IMR-90 (cell line): ENCODE results near the gene ZNF346. TPM values are rescaled to one million over a fixed set of nuclear protein-coding genes. Genes with fewer than 3 reads are reported as not detected.

ENCODE experiments used
- ATAC-seq: fragments of 200-7000 bp; cut with Tn5 transposase; 2 replicates; pipeline ENCODE4 v1.9.1; 2020; ENCODE audit warnings: low read depth, mild to moderate bottlenecking, moderate library complexity
- BruUV-seq: library from RNA; stranded (reverse); fragments of 400-500 nt; replicated peaks from 2 replicates; lab custom pipeline; 2021; lab: Mats Ljungman, UMichigan
- CTCF ChIA-PET: fragments of 300-600 bp; formaldehyde crosslinking; extraction: SDS; loops from one replicate; lab custom pipeline; 2021; ENCODE audit warnings: antibody characterized with exemption; lab: Yijun Ruan, JAX
- POLR2A ChIA-PET: fragments of 300-600 bp; sonication (Branson Sonifier 250); formaldehyde crosslinking; loops from one replicate; lab custom pipeline; 2022; ENCODE audit warnings: antibody characterized with exemption; ENCODE audit not compliant: unreplicated experiment; lab: Charles Lee
- DNase-seq: peaks from one replicate; pipeline ENCODE4 v3.0.0; 2013
- H2AFZ ChIP-seq: replicated peaks from 2 replicates; pipeline ENCODE3; 2013; ENCODE audit warnings: low read length, mild to moderate bottlenecking; ENCODE audit not compliant: poor library complexity
- H2AK5ac ChIP-seq: 2 replicates; pipeline ENCODE4 v1.6.1; 2013; ENCODE audit warnings: low read depth, low read length, inconsistent platforms
- H2AK9ac ChIP-seq: replicated peaks from 2 replicates; pipeline ENCODE3; 2013; ENCODE audit warnings: mild to moderate bottlenecking, low read depth, low read length, moderate library complexity; ENCODE audit not compliant: poor library complexity
- H2BK120ac ChIP-seq: 2 replicates; pipeline ENCODE4 v1.6.1; 2013; ENCODE audit warnings: low read depth, low read length, inconsistent platforms
- H2BK15ac ChIP-seq: 3 replicates; pipeline ENCODE4 v1.6.1; 2013; ENCODE audit warnings: low read depth, low read length, inconsistent platforms
- H2BK20ac ChIP-seq: 2 replicates; pipeline ENCODE4 v1.6.1; 2013; ENCODE audit warnings: low read depth, mild to moderate bottlenecking, inconsistent platforms, low read length, moderate library complexity
- H2BK5ac ChIP-seq: 2 replicates; pipeline ENCODE4 v1.6.1; 2013; ENCODE audit warnings: mild to moderate bottlenecking, low read depth, low read length, inconsistent platforms; ENCODE audit not compliant: poor library complexity, severe bottlenecking
- H3K14ac ChIP-seq: replicated peaks from 2 replicates; pipeline ENCODE4 v1.6.1; 2013; ENCODE audit warnings: low read depth, low read length, inconsistent platforms
- H3K18ac ChIP-seq: 2 replicates; pipeline ENCODE4 v1.6.1; 2013; ENCODE audit warnings: low read depth, low read length, control low read depth
- H3K23ac ChIP-seq: 2 replicates; pipeline ENCODE4 v1.6.1; 2013; ENCODE audit warnings: low read depth, low read length, inconsistent platforms
- H3K27ac ChIP-seq: 2 replicates; pipeline ENCODE4 v1.5.1; 2013; ENCODE audit warnings: mild to moderate bottlenecking, control low read depth, low read length; ENCODE audit not compliant: insufficient read depth
- H3K27me3 ChIP-seq: 2 replicates; pipeline ENCODE4 v1.6.1; 2013; ENCODE audit warnings: low read length; ENCODE audit not compliant: control insufficient read depth, insufficient read depth
- H3K36me3 ChIP-seq: 2 replicates; pipeline ENCODE4 v1.6.1; 2013; ENCODE audit warnings: low read length, mixed read lengths; ENCODE audit not compliant: control insufficient read depth, insufficient read depth
- H3K4ac ChIP-seq: 2 replicates; pipeline ENCODE4 v1.6.1; 2013; ENCODE audit warnings: low read depth, low read length, inconsistent platforms
- H3K4me1 ChIP-seq: 2 replicates; pipeline ENCODE4 v1.6.1; 2013; ENCODE audit warnings: low read length, mixed read lengths; ENCODE audit not compliant: control insufficient read depth, insufficient read depth
- H3K4me2 ChIP-seq: 2 replicates; pipeline ENCODE4 v1.6.1; 2013; ENCODE audit warnings: low read depth, mild to moderate bottlenecking, control low read depth, low read length, moderate library complexity
- H3K4me3 ChIP-seq: 2 replicates; pipeline ENCODE4 v1.5.1; 2013; ENCODE audit warnings: low read depth, mild to moderate bottlenecking, control low read depth, low read length, moderate library complexity; ENCODE audit not compliant: insufficient read depth
- H3K56ac ChIP-seq: 2 replicates; pipeline ENCODE4 v1.6.1; 2013; ENCODE audit warnings: low read length, inconsistent platforms; ENCODE audit not compliant: insufficient read depth; ENCODE audit errors: extremely low read depth
- H3K79me1 ChIP-seq, 2 experiments: 2 replicates each; pipeline ENCODE4 v1.6.1; 2013; ENCODE audit warnings: low read length in 2 of 2, inconsistent platforms in 1 of 2, low read depth in 1 of 2
- H3K9ac ChIP-seq: 2 replicates; pipeline ENCODE4 v1.6.1; 2013; ENCODE audit warnings: low read depth, low read length, control low read depth
- H3K9me1 ChIP-seq: 2 replicates; pipeline ENCODE4 v1.6.1; 2013; ENCODE audit warnings: low read length, inconsistent platforms; ENCODE audit not compliant: insufficient read depth
- H3K9me3 ChIP-seq: 2 replicates; pipeline ENCODE4 v1.6.1; 2013; ENCODE audit warnings: low read length; ENCODE audit not compliant: control insufficient read depth, insufficient read depth
- H4K20me1 ChIP-seq: 2 replicates; pipeline ENCODE4 v1.6.1; 2013; ENCODE audit warnings: low read length, inconsistent platforms; ENCODE audit not compliant: insufficient read depth
- H4K5ac ChIP-seq: 2 replicates; pipeline ENCODE4 v1.6.1; 2013; ENCODE audit warnings: mild to moderate bottlenecking, low read depth, low read length, control low read depth
- H4K8ac ChIP-seq, 2 experiments: 2 replicates each; pipeline ENCODE4 v1.6.1; 2013; ENCODE audit warnings: low read depth in 2 of 2, low read length in 2 of 2, control low read depth in 1 of 2, inconsistent platforms in 1 of 2
- H4K91ac ChIP-seq: 2 replicates; pipeline ENCODE4 v1.6.1; 2013; ENCODE audit warnings: low read depth, low read length, inconsistent platforms; ENCODE audit not compliant: insufficient read depth
- BHLHE40 ChIP-seq: fragments of 150-350 bp; IDR thresholded peaks from 2 replicates; pipeline ENCODE4 v1.6.1; 2016; ENCODE audit warnings: mild to moderate bottlenecking, low read depth, low read length
- CEBPB ChIP-seq: IDR thresholded peaks from 2 replicates; pipeline ENCODE4 v1.6.1; 2012; ENCODE audit warnings: low read depth, low read length, improper control_type of control experiment
- CHD1 ChIP-seq: IDR thresholded peaks from 2 replicates; pipeline ENCODE4 v1.6.1; 2012; ENCODE audit warnings: low read depth, low read length, improper control_type of control experiment
- FOS ChIP-seq: fragments of 150-350 bp; IDR thresholded peaks from 2 replicates; pipeline ENCODE4 v1.6.1; 2016; ENCODE audit warnings: low read depth, low read length
- MAFK ChIP-seq: IDR thresholded peaks from 2 replicates; pipeline ENCODE4 v1.6.1; 2012; ENCODE audit warnings: low read depth, low read length, improper control_type of control experiment
- MAZ ChIP-seq: IDR thresholded peaks from 2 replicates; pipeline ENCODE4 v1.6.1; 2012; ENCODE audit warnings: low read depth, mild to moderate bottlenecking, low read length, improper control_type of control experiment, moderate library complexity, borderline replicate concordance
- MXI1 ChIP-seq: IDR thresholded peaks from 2 replicates; pipeline ENCODE4 v1.6.1; 2012; ENCODE audit warnings: low read depth, mild to moderate bottlenecking, low read length, moderate library complexity, borderline replicate concordance
- NFE2L2 ChIP-seq: fragments of 150-350 bp; IDR thresholded peaks from 2 replicates; pipeline ENCODE4 v1.6.1; 2016; ENCODE audit warnings: low read depth, mild to moderate bottlenecking, low read length
- POLR2A ChIP-seq: IDR thresholded peaks from 2 replicates; pipeline ENCODE4 v1.6.1; 2012; ENCODE audit warnings: mild to moderate bottlenecking, low read depth, low read length
- RAD21 ChIP-seq: IDR thresholded peaks from 2 replicates; pipeline ENCODE4 v1.6.1; 2012; ENCODE audit warnings: low read length, improper control_type of control experiment
- RCOR1 ChIP-seq: IDR thresholded peaks from 2 replicates; pipeline ENCODE4 v1.6.1; 2012; ENCODE audit warnings: mild to moderate bottlenecking, low read length, improper control_type of control experiment; ENCODE audit not compliant: insufficient replicate concordance
- RFX5 ChIP-seq: IDR thresholded peaks from 2 replicates; pipeline ENCODE4 v1.8.0; 2012; ENCODE audit warnings: low read depth, mild to moderate bottlenecking, low read length, moderate library complexity
- SMC3 ChIP-seq: fragments of 150-350 bp; IDR thresholded peaks from 2 replicates; pipeline ENCODE4 v1.6.1; 2016; ENCODE audit warnings: low read depth, mild to moderate bottlenecking, antibody characterized with exemption, low read length, moderate library complexity
- whole genome bisulfite sequencing, 2 experiments: methylation state at CpG; one replicate each; pipeline versions ENCODE4 v1.1.5 to v1.1.7; 2013; ENCODE audit warnings: missing lambda C conversion rate in 2 of 2; ENCODE audit not compliant: insufficient read length in 1 of 2; ENCODE audit errors: extremely low coverage in 2 of 2; 5-methylcytosine and 5-hydroxymethylcytosine counted together
- dilution Hi-C: fragments of 300-500 bp; cut with HindIII; formaldehyde crosslinking; loops from one replicate; pipeline ENCODE4 v1.14.3; 2018; ENCODE audit warnings: low sequenced_read_pairs; ENCODE audit not compliant: unreplicated experiment
- in situ Hi-C: fragments of 300-500 bp; cut with MboI; formaldehyde crosslinking; loops from 3 replicates; pipeline ENCODE4 v1.14.3; 2019; ENCODE audit warnings: low sequenced_read_pairs, inconsistent platforms, mixed read lengths
- intact Hi-C: fragments of 100-400 bp; cut with micrococcal nuclease; formaldehyde crosslinking; loops from 2 replicates; pipeline ENCODE4 v1.10.0; 2022
- polyA plus RNA-seq, 3 experiments: library from polyadenylated mRNA; depleted of rRNA; stranded (reverse); fragments of >200 nt; gene quantifications; 2 replicates each; pipeline ENCODE4 v1.2.3, GENCODE V29; 2012; ENCODE audit warnings: low replicate concordance in 1 of 3
- total RNA-seq: library from RNA; depleted of rRNA; stranded (reverse); fragments of >200 nt; gene quantifications from 2 replicates; pipeline ENCODE4 v1.2.3, GENCODE V29; 2012
- TF ChIP-seq, protein P1 (sequence below): fragments of 150-350 bp; IDR thresholded peaks from 2 replicates; pipeline ENCODE4 v1.6.1; 2016; ENCODE audit warnings: low read depth, mild to moderate bottlenecking, low read length, moderate library complexity, borderline replicate concordance
- TF ChIP-seq, protein P2 (sequence below): conservative IDR thresholded peaks from 2 replicates; pipeline ENCODE4 v1.5.1; 2012; ENCODE audit warnings: mild to moderate bottlenecking, low read depth, low read length, improper control_type of control experiment
- TF ChIP-seq, protein P3 (sequence below): fragments of 150-350 bp; IDR thresholded peaks from 2 replicates; pipeline ENCODE4 v1.6.1; 2017; ENCODE audit warnings: mild to moderate bottlenecking, antibody characterized with exemption, low read length, low read depth

The ZNF346 gene
- total and polyA plus RNA-seq, 2 of the 4 experiments (the other 2 are of a cell fraction): 15.1 to 17.0 TPM

DNA sequence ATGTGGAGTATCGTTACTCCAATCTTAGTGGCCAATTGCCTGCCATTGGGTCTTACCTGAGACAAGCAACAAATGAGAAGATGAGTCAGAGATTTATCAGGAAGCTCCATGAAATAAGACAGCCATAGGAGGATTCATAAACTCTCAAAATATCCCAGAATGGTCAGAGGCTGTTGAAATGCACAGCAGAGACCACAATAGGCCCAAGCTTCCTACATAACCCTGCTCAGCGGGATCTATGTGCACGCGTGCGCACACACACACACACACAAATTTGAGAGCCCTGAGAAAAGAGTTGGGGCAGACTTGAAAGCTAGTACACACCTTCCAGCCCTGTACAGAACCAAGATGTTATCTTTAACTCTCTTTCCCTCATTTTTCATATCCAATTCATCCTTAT is 25.7 kb upstream of the ZNF346 start:
- DNase-seq (no peak), ATAC-seq (no peak)
- no peak overlapping the region for H2AFZ ChIP-seq
- H3K23ac ChIP-seq: peak overlapping the region; percentile 11; the same call in 1 of the 2 replicates
- no TSS peak for BruUV-seq
- H4K5ac ChIP-seq: no peak overlapping the region
- H2BK20ac ChIP-seq: no peak overlapping the region
- no peak overlapping the region for H4K8ac ChIP-seq
- peaks cover 17% of the 10 kb centered on the region for H3K9me1 ChIP-seq
- H3K4me3 ChIP-seq: no peak overlapping the region
- H3K14ac ChIP-seq: peak overlapping the region; percentile 56; the same call in 1 of the 2 replicates
- dilution Hi-C loops (no loop called here), in situ Hi-C loops (no loop called here), intact Hi-C loops (no loop called here)
- peaks cover 2% of the 10 kb centered on the region; the same call in 1 of the 2 replicates for H3K9me3 ChIP-seq
- H3K18ac ChIP-seq: no peak overlapping the region
- peaks cover 74% of the 10 kb centered on the region for H4K20me1 ChIP-seq
- WGBS, 2 experiments: no CpG with 5 or more reads among the region's 5 CpGs
- no peak overlapping the region for H2AK9ac ChIP-seq
- peak overlapping the region; percentile 31 for H2BK5ac ChIP-seq
- no peak overlapping the region for H2BK15ac ChIP-seq
- TF ChIP-seq RCOR1: no peak
- TF ChIP-seq FOS: no peak
- TF ChIP-seq MXI1: no peak
- TF ChIP-seq RAD21: no peak
- no peak for TF ChIP-seq POLR2A
- TF ChIP-seq RFX5: no peak
- TF ChIP-seq, protein P1, sequence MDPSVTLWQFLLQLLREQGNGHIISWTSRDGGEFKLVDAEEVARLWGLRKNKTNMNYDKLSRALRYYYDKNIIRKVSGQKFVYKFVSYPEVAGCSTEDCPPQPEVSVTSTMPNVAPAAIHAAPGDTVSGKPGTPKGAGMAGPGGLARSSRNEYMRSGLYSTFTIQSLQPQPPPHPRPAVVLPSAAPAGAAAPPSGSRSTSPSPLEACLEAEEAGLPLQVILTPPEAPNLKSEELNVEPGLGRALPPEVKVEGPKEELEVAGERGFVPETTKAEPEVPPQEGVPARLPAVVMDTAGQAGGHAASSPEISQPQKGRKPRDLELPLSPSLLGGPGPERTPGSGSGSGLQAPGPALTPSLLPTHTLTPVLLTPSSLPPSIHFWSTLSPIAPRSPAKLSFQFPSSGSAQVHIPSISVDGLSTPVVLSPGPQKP: no peak
- no peak for TF ChIP-seq BHLHE40
- TF ChIP-seq NFE2L2: no peak
- TF ChIP-seq CEBPB: no peak
- TF ChIP-seq, protein P2, sequence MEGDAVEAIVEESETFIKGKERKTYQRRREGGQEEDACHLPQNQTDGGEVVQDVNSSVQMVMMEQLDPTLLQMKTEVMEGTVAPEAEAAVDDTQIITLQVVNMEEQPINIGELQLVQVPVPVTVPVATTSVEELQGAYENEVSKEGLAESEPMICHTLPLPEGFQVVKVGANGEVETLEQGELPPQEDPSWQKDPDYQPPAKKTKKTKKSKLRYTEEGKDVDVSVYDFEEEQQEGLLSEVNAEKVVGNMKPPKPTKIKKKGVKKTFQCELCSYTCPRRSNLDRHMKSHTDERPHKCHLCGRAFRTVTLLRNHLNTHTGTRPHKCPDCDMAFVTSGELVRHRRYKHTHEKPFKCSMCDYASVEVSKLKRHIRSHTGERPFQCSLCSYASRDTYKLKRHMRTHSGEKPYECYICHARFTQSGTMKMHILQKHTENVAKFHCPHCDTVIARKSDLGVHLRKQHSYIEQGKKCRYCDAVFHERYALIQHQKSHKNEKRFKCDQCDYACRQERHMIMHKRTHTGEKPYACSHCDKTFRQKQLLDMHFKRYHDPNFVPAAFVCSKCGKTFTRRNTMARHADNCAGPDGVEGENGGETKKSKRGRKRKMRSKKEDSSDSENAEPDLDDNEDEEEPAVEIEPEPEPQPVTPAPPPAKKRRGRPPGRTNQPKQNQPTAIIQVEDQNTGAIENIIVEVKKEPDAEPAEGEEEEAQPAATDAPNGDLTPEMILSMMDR: no peak
- no peak for TF ChIP-seq MAZ
- TF ChIP-seq, protein P3, sequence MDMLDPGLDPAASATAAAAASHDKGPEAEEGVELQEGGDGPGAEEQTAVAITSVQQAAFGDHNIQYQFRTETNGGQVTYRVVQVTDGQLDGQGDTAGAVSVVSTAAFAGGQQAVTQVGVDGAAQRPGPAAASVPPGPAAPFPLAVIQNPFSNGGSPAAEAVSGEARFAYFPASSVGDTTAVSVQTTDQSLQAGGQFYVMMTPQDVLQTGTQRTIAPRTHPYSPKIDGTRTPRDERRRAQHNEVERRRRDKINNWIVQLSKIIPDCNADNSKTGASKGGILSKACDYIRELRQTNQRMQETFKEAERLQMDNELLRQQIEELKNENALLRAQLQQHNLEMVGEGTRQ: no peak
- TF ChIP-seq SMC3: no peak
- TF ChIP-seq CHD1: no peak
- TF ChIP-seq MAFK: no peak
- H3K9ac ChIP-seq: no peak overlapping the region
- no peak overlapping the region for H3K56ac ChIP-seq
- H3K27me3 ChIP-seq: no peaks in the 10 kb centered on the region
- H3K4me2 ChIP-seq: peak overlapping the region; percentile 52; the same call in 1 of the 2 replicates
- ChIA-PET POLR2A (interaction anchor here (0.5 kb wide), 1 partner anchor 57 kb away, joined by 8 read pairs; no protein-coding TSS in a partner anchor), CTCF (interaction anchor here (1.1 to 1.3 kb wide), 2 partner anchors 9 to 12 kb away, joined by 3 to 5 read pairs; no protein-coding TSS in a partner anchor)
- peak overlapping the region; percentile 20; the same call in 1 of the 2 replicates for H3K4ac ChIP-seq
- peaks cover 16 to 71% of the 10 kb centered on the region in 2 experiments for H3K79me1 ChIP-seq
- H2AK5ac ChIP-seq: peak overlapping the region; percentile 18
- peaks cover 10% of the 10 kb centered on the region for H3K4me1 ChIP-seq
- H4K91ac ChIP-seq: peak overlapping the region; percentile 13; the same call in 1 of the 2 replicates
- H3K36me3 ChIP-seq: no peaks in the 10 kb centered on the region
- no peak overlapping the region for H3K27ac ChIP-seq
- peak overlapping the region; percentile 4; the same call in 1 of the 2 replicates for H2BK120ac ChIP-seq
